ENCODE data around the gene MRPL17. TPM values are rescaled to one million over a fixed set of nuclear protein-coding genes. Genes with fewer than 3 reads are reported as not detected.

The MRPL17 gene
- total RNA-seq, 4 donors from 2014 or later: 17.1 to 35.2 (median 26.4) TPM

GRCh38 chr11:6681949-6682348, 1.2 kb downstream of the MRPL17 start:
- Histone ChIP-seq H3K4me1 (peaks cover 21% of the 10 kb centered on the region), H3K27ac (no peak overlapping the region), H3K27me3 (no peaks in the 10 kb centered on the region), H3K9me3 (no peaks in the 10 kb centered on the region), H3K36me3 (peaks cover 16% of the 10 kb centered on the region), H3K4me3 (peak overlapping the region; percentile 79)
- TF ChIP-seq EP300 (IDR thresholded peaks at IDR 0.05): no peak
- no peak for TF ChIP-seq POLR2A (IDR thresholded peaks at IDR 0.05)
- TF ChIP-seq CTCF (IDR thresholded peaks at IDR 0.05): no peak
- no peak for TF ChIP-seq POLR2AphosphoS5 (IDR thresholded peaks at IDR 0.05)
- 3% methylated on average over 5 of the region's 5 CpGs for WGBS
- no peak for DNase-seq (ENCODE audit: low spot score in 2 of 2)

GRCh38 chr11:6681505-6681904, 1.6 kb downstream of the MRPL17 start:
- no peaks in the 10 kb centered on the region for H3K9me3 ChIP-seq
- no peak overlapping the region for H3K27ac ChIP-seq
- H3K4me3 ChIP-seq: no peak overlapping the region
- WGBS: 46% methylated on average over 1 of the region's 1 CpG
- H3K27me3 ChIP-seq: no peaks in the 10 kb centered on the region
- H3K4me1 ChIP-seq: peaks cover 21% of the 10 kb centered on the region
- no peak for DNase-seq (ENCODE audit: low spot score in 2 of 2)
- no peak for TF ChIP-seq EP300 (IDR thresholded peaks at IDR 0.05)
- no peak for TF ChIP-seq POLR2AphosphoS5 (IDR thresholded peaks at IDR 0.05)
- TF ChIP-seq POLR2A (IDR thresholded peaks at IDR 0.05): no peak
- no peak for TF ChIP-seq CTCF (IDR thresholded peaks at IDR 0.05)
- H3K36me3 ChIP-seq: peaks cover 16% of the 10 kb centered on the region

GRCh38 chr11:6677018-6677417, 6.1 kb downstream of the MRPL17 start:
- Histone ChIP-seq H3K4me1 (peaks cover 11% of the 10 kb centered on the region), H3K36me3 (peaks cover 16% of the 10 kb centered on the region), H3K27me3 (no peaks in the 10 kb centered on the region), H3K9me3 (no peaks in the 10 kb centered on the region), H3K27ac (no peak overlapping the region), H3K4me3 (no peak overlapping the region)
- WGBS: 78% methylated on average over 3 of the region's 3 CpGs
- no peak for TF ChIP-seq CTCF (IDR thresholded peaks at IDR 0.05)
- no peak for DNase-seq (ENCODE audit: low spot score in 2 of 2)

GRCh38 chr11:6674862-6675261, 8.3 kb downstream of the MRPL17 start:
- 87% methylated on average over 4 of the region's 4 CpGs for WGBS
- H3K9me3 ChIP-seq: no peaks in the 10 kb centered on the region

GRCh38 chr11:6674219-6674597, 8.9 kb downstream of the MRPL17 start:
- H3K27ac ChIP-seq: no peak overlapping the region
- TF ChIP-seq CTCF (IDR thresholded peaks at IDR 0.05) (no peak), POLR2A (IDR thresholded peaks at IDR 0.05) (no peak), EP300 (IDR thresholded peaks at IDR 0.05) (no peak), POLR2AphosphoS5 (IDR thresholded peaks at IDR 0.05) (no peak)
- H3K9me3 ChIP-seq: no peaks in the 10 kb centered on the region
- H3K27me3 ChIP-seq: no peaks in the 10 kb centered on the region
- WGBS: 85% methylated on average over 1 of the region's 1 CpG
- no peak overlapping the region for H3K4me3 ChIP-seq
- H3K4me1 ChIP-seq: no peaks in the 10 kb centered on the region
- DNase-seq (ENCODE audit: low spot score in 2 of 2): no peak
- H3K36me3 ChIP-seq: no peaks in the 10 kb centered on the region

More at GRCh38 chr11:6674862-6675261, 8.3 kb downstream of the MRPL17 start:
- no peak overlapping the region for H3K27ac ChIP-seq
- H3K4me1 ChIP-seq: no peaks in the 10 kb centered on the region
- H3K27me3 ChIP-seq: no peaks in the 10 kb centered on the region
- H3K36me3 ChIP-seq: peaks cover 1% of the 10 kb centered on the region
- TF ChIP-seq POLR2AphosphoS5 (IDR thresholded peaks at IDR 0.05) (no peak), EP300 (IDR thresholded peaks at IDR 0.05) (no peak), CTCF (IDR thresholded peaks at IDR 0.05) (no peak), POLR2A (IDR thresholded peaks at IDR 0.05) (no peak)
- no peak for DNase-seq (ENCODE audit: low spot score in 2 of 2)
- no peak overlapping the region for H3K4me3 ChIP-seq
